ENCODE results near the gene LY6G6C.

DNA sequence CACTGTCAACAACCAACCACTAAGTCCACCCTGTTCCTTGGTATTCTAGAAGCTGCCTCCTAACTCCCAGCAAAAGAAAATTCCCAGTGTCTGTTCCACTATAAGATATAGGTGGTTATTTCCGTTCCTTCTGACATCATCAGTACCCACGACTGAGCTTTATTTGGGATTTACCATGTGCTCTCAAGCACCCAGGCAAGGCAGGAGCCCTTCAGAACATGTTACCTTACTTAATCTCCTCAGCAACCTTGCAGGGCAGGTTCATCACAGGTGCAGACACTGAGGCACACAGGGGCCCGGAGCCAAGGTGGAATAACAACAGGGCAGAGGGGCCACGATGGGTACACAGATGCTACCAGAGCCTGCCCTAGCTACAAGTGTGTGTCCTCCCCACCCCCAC, 29.2 kb downstream of the LY6G6C start:
- no peak for TF ChIP-seq GATA3 (IDR thresholded peaks at IDR 0.05; ENCODE audit: low read depth, low read length)
- no peak for TF ChIP-seq GATA2 (IDR thresholded peaks at IDR 0.05; ENCODE audit: low read depth, low read length)

Measured in SH-SY5Y (cell line).